Measurements from ENCODE around the gene ZNF486.

GRCh38 chr19:20243629-20244028 lies 76.6 kb downstream of the ZNF486 start:
- TF ChIP-seq EZH2 (IDR thresholded peaks at IDR 0.05; ENCODE audit: borderline replicate concordance, low read depth, low read length, severe bottlenecking) = no peak
- TF ChIP-seq CTCF (IDR thresholded peaks at IDR 0.05; ENCODE audit: borderline replicate concordance, extremely low read depth, low read length, poor library complexity, severe bottlenecking) = no peak
